Nephron (organoid): Measurements from ENCODE around the gene GALNT14.

Experiments used
- H3K27ac Mint-ChIP-seq, 3 experiments: 2 replicates each; pipeline ENCODE4 v1.8.0; 2020; ENCODE audit warnings: mixed read lengths in 3 of 3, mild to moderate bottlenecking in 2 of 3, moderate library complexity in 1 of 3
- H3K27me3 Mint-ChIP-seq: 2 replicates; pipeline ENCODE4 v1.8.0; 2021; ENCODE audit warnings: low read depth, mild to moderate bottlenecking, moderate library complexity, mixed read lengths
- H3K36me3 Mint-ChIP-seq: 2 replicates; pipeline ENCODE4 v1.8.0; 2020; ENCODE audit warnings: low read depth, mixed read lengths
- H3K4me1 Mint-ChIP-seq: 2 replicates; pipeline ENCODE4 v1.8.0; 2020; ENCODE audit warnings: mixed read lengths
- H3K4me3 Mint-ChIP-seq, 3 experiments: 2 replicates each; pipeline ENCODE4 v1.8.0; 2020; ENCODE audit warnings: mild to moderate bottlenecking in 3 of 3, mixed read lengths in 3 of 3, moderate library complexity in 2 of 3
- H3K9me3 Mint-ChIP-seq: 2 replicates; pipeline ENCODE4 v1.8.0; 2020; ENCODE audit warnings: mixed read lengths
- CTCF ChIP-seq, 3 experiments: fragments of 200-600 bp; sonication (generic); IDR thresholded peaks; one replicate each; pipeline ENCODE4 v1.5.0; 2021; ENCODE audit warnings: antibody characterized with exemption in 3 of 3; ENCODE audit not compliant: unreplicated experiment in 3 of 3

Gene GALNT14

GRCh38 chr2:31168291-31168690 lies 30.1 kb upstream of the GALNT14 start:
- no peak for TF ChIP-seq CTCF (IDR thresholded peaks at IDR 0.05; ENCODE audit: unreplicated experiment in 3 of 3)
- H3K9me3 Mint-ChIP-seq: no peaks in the 10 kb centered on the region
- no peak overlapping the region for H3K27ac Mint-ChIP-seq
- no peaks in the 10 kb centered on the region for H3K36me3 Mint-ChIP-seq
- no peak overlapping the region for H3K4me3 Mint-ChIP-seq
- H3K27me3 Mint-ChIP-seq: peaks cover 34% of the 10 kb centered on the region
- no peaks in the 10 kb centered on the region for H3K4me1 Mint-ChIP-seq

- Mint-ChIP-seq H3K27me3 (peaks cover 28% of the 10 kb centered on the region), H3K4me3 (no peak overlapping the region), H3K36me3 (no peaks in the 10 kb centered on the region), H3K9me3 (no peaks in the 10 kb centered on the region), H3K27ac (no peak overlapping the region), H3K4me1 (no peaks in the 10 kb centered on the region)
- no peak for TF ChIP-seq CTCF (IDR thresholded peaks at IDR 0.05; ENCODE audit: unreplicated experiment in 3 of 3)
Observed at GRCh38 chr2:31166925-31167324, 28.7 kb upstream of the GALNT14 start.

GRCh38 chr2:31163011-31163539 lies 24.8 kb upstream of the GALNT14 start:
- H3K4me3 Mint-ChIP-seq: no peak overlapping the region
- H3K36me3 Mint-ChIP-seq: no peaks in the 10 kb centered on the region
- no peak overlapping the region for H3K27ac Mint-ChIP-seq
- no peaks in the 10 kb centered on the region for H3K4me1 Mint-ChIP-seq
- no peak for TF ChIP-seq CTCF (IDR thresholded peaks at IDR 0.05; ENCODE audit: unreplicated experiment in 3 of 3)
- no peaks in the 10 kb centered on the region for H3K9me3 Mint-ChIP-seq
- peaks cover 14% of the 10 kb centered on the region for H3K27me3 Mint-ChIP-seq

- no peak for TF ChIP-seq CTCF (IDR thresholded peaks at IDR 0.05; ENCODE audit: unreplicated experiment in 3 of 3)
- no peaks in the 10 kb centered on the region for H3K4me1 Mint-ChIP-seq
- no peak overlapping the region for H3K4me3 Mint-ChIP-seq
Observed at GRCh38 chr2:31161637-31162036, 23.4 kb upstream of the GALNT14 start.

GRCh38 chr2:31151501-31151900 lies 13.3 kb upstream of the GALNT14 start:
- peaks cover 2% of the 10 kb centered on the region for H3K9me3 Mint-ChIP-seq
- peaks cover 29% of the 10 kb centered on the region for H3K27me3 Mint-ChIP-seq
- no peaks in the 10 kb centered on the region for H3K4me1 Mint-ChIP-seq
- no peak overlapping the region for H3K4me3 Mint-ChIP-seq
- no peak overlapping the region for H3K27ac Mint-ChIP-seq
- no peaks in the 10 kb centered on the region for H3K36me3 Mint-ChIP-seq
- no peak for TF ChIP-seq CTCF (IDR thresholded peaks at IDR 0.05; ENCODE audit: unreplicated experiment in 3 of 3)

More at GRCh38 chr2:31161637-31162036, 23.4 kb upstream of the GALNT14 start:
- no peaks in the 10 kb centered on the region for H3K9me3 Mint-ChIP-seq
- peaks cover 20% of the 10 kb centered on the region for H3K27me3 Mint-ChIP-seq
- H3K27ac Mint-ChIP-seq: no peak overlapping the region
- no peaks in the 10 kb centered on the region for H3K36me3 Mint-ChIP-seq

- peaks cover 24% of the 10 kb centered on the region for H3K27me3 Mint-ChIP-seq
- H3K4me1 Mint-ChIP-seq: no peaks in the 10 kb centered on the region
- no peaks in the 10 kb centered on the region for H3K36me3 Mint-ChIP-seq
- H3K9me3 Mint-ChIP-seq: no peaks in the 10 kb centered on the region
- no peak for TF ChIP-seq CTCF (IDR thresholded peaks at IDR 0.05; ENCODE audit: unreplicated experiment in 3 of 3)
- no peak overlapping the region for H3K4me3 Mint-ChIP-seq
- H3K27ac Mint-ChIP-seq: no peak overlapping the region
Observed at GRCh38 chr2:31150120-31150670, 12.0 kb upstream of the GALNT14 start.
